HG02885 (cell line): ENCODE results near the gene RBP3.
A peak's percentile ranks its signal among the peaks of the same experiment; 100 is the strongest.

Experiments
- ATAC-seq: cut with Tn5 transposase; IDR thresholded peaks from one replicate; pipeline ENCODE4 v1.9.1; 2021; ENCODE audit warnings: mild to moderate bottlenecking; ENCODE audit not compliant: unreplicated experiment, poor library complexity

RBP3 gene

DNA sequence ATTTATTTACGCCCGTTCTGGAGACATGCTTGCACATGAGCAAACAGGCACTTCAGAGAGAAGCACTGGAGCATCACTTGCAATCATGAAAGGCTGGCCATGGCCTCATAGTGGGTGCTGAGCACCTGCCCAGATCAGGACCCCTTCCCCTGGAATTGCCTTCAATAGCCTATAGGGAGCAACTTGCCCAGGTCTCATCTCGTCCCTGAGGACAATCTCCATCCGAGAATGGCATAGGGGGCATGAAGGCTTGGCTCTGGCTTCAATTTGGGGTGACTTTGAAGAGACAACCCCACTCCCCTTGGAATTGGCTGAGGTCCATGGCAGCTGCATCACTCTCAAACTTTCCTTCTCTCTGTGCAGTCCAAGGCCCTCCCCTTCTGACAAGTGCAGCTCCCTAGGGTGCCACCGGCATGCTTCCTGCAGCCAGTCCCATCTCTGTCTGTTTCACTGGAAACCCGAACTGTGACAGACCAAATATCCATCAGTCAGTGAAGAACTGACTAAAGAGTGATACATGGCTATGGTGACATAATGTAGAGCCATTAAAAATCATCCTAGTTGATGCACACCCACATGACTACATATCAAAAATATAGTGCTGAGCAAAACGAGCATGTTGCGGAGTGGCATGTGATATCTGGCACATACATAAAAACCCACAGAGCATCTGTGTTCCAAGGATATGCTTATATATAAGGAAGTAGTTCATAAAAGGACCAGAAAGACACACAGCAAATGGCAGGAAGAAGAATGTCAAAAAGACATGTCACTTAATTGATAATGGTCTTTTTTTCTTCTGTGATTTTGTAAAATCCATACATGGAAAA lies 13.5 kb upstream of the RBP3 start:
- no peak for ATAC-seq

DNA sequence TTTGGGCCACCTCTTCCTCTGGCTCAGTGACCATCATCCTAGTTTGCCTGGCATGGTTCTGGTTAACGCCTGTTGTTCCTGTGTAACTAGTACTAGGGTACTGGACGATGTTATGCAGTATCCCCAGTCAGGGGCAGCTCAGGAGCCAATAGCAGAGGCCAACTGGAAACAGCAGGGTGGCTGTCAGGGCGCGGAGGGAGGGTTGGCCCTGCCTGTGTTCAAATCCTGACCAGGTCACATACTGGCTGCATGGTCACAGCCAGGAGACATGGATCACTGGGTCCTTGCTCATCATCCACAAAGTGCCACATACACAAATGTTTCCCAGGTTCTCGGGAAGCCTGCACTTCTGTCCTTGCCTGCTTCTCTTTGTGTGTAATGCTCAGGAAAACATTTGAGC lies 12.3 kb upstream of the RBP3 start:
- ATAC-seq: no peak

DNA sequence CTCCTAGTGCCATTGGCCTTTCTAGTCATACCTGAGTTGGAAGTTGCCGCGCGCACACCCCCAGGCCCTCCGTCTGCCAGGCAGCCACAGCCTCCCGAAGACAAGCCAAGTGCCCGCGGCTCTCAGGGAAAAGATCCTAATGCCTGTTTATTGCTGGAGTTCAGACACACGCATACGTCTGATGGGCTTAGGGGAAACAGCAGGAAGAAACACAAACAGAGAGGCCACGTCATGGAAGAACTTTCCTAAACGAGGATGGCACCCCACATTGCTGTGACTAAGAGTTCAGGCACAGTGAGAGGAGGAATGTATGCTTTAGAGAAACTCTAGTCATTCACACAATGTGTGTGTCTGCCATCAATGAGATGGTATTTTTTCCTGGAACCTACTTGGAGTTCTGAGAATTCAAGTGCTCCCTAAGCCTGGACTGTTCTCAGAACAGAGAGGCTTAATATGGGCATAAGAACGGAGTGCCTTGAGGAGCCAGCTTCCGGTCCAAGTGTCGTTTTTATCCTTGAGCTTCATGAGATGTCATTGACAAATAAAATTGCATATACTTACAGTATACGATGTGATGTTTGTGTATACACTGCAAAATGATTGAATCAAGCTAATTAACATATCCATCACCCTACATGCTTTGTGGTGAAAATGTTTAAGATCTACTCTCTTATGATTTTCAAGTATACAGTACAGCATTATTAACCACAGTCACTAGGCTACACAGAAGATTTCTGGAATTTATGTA lies 11.6 kb upstream of the RBP3 start:
- ATAC-seq: no peak

GRCh38 chr10:47337310-47337709 lies 10.9 kb upstream of the RBP3 start:
- no peak for ATAC-seq

GRCh38 chr10:47339186-47339735 lies 8.9 kb upstream of the RBP3 start:
- no peak for ATAC-seq

DNA sequence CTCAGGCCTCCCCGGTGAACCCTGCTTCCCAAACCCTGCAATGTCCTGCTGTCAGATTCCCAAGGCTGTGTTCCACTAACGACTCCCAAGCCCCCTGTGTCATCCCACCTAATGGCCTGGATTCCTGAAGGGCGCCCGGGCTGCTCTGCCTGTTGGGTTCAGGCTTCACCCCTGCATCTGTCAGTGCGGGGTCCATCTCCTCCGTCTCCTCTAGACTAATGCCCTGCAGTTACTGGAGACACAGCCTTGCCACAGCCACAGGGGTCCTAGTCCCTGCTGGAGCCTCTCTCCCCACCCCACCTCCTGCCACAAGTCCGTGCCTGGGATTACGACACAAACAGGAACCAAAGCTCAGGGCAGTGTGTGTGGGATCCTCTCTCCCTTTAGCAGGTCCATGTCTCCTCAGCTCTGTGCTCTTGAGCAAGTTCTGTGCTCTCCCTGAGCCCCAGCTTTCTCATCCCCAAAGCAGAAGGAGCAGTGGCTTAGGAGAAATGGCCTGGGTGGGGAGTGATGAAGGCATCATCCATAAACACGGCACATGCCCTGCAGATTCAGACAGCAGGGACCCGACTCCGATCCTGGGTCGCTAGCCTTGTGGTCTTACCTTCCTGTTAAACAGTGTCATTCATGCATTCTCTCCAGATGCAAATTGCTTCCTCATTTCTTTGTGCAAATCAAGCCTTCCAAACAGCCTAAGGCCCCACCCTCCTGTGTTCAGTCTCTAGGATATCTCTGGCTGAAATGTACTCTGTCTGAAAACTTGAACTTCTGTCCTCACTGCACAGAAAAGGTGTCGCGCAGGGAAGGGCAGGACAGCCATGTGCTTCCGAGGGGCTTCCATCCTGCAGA lies 8.2 kb upstream of the RBP3 start:
- no peak for ATAC-seq

DNA sequence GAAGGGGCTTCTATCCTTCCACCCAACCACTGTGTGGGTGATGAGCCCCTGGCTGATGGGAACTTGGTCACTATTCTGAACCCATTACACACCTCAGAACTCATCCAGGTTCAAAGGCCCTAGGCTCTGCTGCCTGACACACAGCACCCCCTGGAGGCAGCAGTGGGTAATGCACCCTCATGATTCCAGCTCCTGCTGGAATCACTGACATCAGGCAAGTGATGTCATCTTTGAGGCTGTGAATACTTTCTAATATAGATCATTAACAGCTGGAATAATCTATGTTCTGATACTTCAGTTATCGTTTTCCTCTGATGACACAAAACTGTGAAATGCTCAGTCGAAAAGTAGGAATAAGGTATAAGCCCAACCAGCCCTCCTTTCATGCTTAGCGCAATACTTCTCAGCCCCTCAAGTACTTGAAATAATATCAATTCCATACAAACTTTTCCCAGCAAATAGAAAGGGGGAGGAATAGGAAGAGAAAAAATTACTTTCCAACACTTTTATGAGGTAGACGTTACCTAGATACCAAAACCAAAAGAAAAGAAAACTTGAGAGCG lies 7.5 kb upstream of the RBP3 start:
- peak; percentile 56 for ATAC-seq

GRCh38 chr10:47344996-47345870 lies 2.9 kb upstream of the RBP3 start:
- no peak for ATAC-seq

- ATAC-seq: no peak
Measured at GRCh38 chr10:47346581-47347302, 1.4 kb upstream of the RBP3 start.

- no peak for ATAC-seq
Measured at GRCh38 chr10:47347303-47347675, 874 bp upstream of the RBP3 start.

DNA sequence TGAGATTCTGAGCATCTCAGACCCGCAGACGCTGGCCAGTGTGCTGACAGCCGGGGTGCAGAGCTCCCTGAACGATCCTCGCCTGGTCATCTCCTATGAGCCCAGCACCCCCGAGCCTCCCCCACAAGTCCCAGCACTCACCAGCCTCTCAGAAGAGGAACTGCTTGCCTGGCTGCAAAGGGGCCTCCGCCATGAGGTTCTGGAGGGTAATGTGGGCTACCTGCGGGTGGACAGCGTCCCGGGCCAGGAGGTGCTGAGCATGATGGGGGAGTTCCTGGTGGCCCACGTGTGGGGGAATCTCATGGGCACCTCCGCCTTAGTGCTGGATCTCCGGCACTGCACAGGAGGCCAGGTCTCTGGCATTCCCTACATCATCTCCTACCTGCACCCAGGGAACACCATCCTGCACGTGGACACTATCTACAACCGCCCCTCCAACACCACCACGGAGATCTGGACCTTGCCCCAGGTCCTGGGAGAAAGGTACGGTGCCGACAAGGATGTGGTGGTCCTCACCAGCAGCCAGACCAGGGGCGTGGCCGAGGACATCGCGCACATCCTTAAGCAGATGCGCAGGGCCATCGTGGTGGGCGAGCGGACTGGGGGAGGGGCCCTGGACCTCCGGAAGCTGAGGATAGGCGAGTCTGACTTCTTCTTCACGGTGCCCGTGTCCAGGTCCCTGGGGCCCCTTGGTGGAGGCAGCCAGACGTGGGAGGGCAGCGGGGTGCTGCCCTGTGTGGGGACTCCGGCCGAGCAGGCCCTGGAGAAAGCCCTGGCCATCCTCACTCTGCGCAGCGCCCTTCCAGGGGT lies 703 bp downstream of the RBP3 start:
- ATAC-seq: no peak

GRCh38 chr10:47349516-47349915 lies 1.4 kb downstream of the RBP3 start:
- ATAC-seq: no peak

DNA sequence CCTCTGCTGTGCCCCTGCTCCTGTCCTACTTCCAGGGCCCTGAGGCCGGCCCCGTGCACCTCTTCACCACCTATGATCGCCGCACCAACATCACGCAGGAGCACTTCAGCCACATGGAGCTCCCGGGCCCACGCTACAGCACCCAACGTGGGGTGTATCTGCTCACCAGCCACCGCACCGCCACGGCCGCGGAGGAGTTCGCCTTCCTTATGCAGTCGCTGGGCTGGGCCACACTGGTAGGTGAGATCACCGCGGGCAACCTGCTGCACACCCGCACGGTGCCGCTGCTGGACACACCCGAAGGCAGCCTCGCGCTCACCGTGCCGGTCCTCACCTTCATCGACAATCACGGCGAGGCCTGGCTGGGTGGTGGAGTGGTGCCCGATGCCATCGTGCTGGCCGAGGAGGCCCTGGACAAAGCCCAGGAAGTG lies 1.8 kb downstream of the RBP3 start:
- ATAC-seq: no peak

- no peak for ATAC-seq
Measured at GRCh38 chr10:47350671-47351640, 2.8 kb downstream of the RBP3 start.

DNA sequence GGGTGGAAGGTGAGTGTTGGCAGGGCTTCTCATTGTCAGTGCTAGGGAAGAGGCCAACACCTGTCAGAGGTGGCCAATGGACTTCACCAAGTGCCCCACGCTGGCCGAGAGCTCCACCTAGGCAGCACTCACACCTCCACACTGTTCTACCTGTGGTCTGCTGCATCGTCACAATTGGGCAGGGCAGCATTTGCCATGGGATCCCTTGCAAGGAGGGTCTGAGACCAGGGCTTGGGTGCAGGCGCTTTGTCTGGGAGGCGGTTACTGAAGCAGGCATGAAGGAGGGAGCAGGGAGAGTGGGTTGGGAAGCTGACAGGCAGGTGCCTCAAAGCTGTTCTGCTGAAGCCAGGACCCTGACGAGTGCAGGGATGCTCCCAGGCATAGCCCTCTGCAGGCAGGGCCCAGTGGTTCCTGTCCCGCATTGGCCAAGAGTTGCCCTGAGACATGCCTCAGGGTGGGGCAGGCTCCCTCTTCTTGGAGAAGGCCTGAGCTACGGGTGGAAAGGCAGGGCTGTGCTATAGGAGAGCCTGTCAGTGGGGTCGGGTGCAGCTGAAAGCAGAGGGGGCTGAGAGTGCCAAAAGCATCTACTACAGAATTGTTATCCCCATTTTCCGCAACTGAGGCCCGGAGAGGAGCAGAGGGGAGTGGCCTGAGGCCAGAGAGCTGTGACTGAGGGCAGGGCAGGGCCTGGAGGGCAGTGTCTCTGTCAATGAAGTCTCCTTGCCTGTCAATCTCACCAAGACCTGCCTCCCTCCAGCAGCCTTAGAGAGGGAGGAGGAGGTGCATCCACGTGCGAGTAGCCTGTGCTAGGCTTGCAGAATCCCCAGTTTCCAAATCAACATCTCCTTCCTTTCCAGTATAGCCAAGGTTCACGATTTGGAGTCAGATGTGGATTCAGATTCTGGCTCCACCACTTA lies 4.0 kb downstream of the RBP3 start:
- ATAC-seq: no peak

DNA sequence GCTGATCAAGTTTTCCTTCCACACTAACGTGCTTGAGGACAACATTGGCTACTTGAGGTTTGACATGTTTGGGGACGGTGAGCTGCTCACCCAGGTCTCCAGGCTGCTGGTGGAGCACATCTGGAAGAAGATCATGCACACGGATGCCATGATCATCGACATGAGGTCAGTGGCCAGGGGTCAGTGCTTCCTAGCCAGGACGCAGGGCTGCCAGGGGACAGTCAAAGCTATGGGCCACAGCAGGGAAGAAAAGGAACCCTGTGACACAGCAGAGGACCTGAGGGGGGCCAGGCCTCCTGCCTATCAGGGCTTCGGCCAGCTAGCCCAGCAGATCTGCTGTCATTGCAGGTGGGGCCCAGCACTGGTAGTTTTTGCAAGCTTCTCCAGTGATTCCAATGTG lies 5.2 kb downstream of the RBP3 start:
- ATAC-seq: no peak
